Measurements from ENCODE around the gene TMEM229A.
"Not testable (repeated sequence)": the region's sequence is repeated elsewhere in the genome, so short reads cannot be mapped to it uniquely, and the experiment has no call there.

TMEM229A gene

GRCh38 chr7:124033095-124033806 is 384 bp upstream of the TMEM229A start:
- DNase-seq (ENCODE audit: low spot score), result peak; percentile 57

GRCh38 chr7:124031919-124032318 is 948 bp downstream of the TMEM229A start:
- DNase-seq (ENCODE audit: low spot score), result peak; percentile 46

GRCh38 chr7:124031406-124031805 is 1.5 kb downstream of the TMEM229A start:
- DNase-seq (ENCODE audit: low spot score), result no peak

- DNase-seq (ENCODE audit: low spot score), result no peak
Observed at GRCh38 chr7:124030964-124031363, 1.9 kb downstream of the TMEM229A start.

GRCh38 chr7:124029396-124030188 is 3.3 kb downstream of the TMEM229A start:
- no peak for DNase-seq (ENCODE audit: low spot score)

GRCh38 chr7:124027236-124027635 is 5.6 kb downstream of the TMEM229A start:
- DNase-seq (ENCODE audit: low spot score), result no peak

- DNase-seq (ENCODE audit: low spot score), result not testable (repeated sequence)
Observed at GRCh38 chr7:124024329-124024728, 8.5 kb downstream of the TMEM229A start.

GRCh38 chr7:124022551-124022950 is 10.3 kb downstream of the TMEM229A start:
- DNase-seq (ENCODE audit: low spot score), result no peak

- no peak for DNase-seq (ENCODE audit: low spot score)
Observed at GRCh38 chr7:124020060-124020459, 12.8 kb downstream of the TMEM229A start.

GRCh38 chr7:124013306-124013705 is 19.6 kb downstream of the TMEM229A start:
- DNase-seq (ENCODE audit: low spot score), result no peak

- no peak for DNase-seq (ENCODE audit: low spot score)
Observed at GRCh38 chr7:124012864-124013263, 20.0 kb downstream of the TMEM229A start.

GRCh38 chr7:124009321-124009720 is 23.5 kb downstream of the TMEM229A start:
- DNase-seq (ENCODE audit: low spot score), result no peak

GRCh38 chr7:124008296-124008695 is 24.6 kb downstream of the TMEM229A start:
- DNase-seq (ENCODE audit: low spot score), result not testable (repeated sequence)

GRCh38 chr7:123999703-124000102 is 33.2 kb downstream of the TMEM229A start:
- no peak for DNase-seq (ENCODE audit: low spot score)

- DNase-seq (ENCODE audit: low spot score), result no peak
Observed at GRCh38 chr7:123998921-123999320, 33.9 kb downstream of the TMEM229A start.

GRCh38 chr7:123996327-123996625 is 36.6 kb downstream of the TMEM229A start:
- no peak for DNase-seq (ENCODE audit: low spot score)

GRCh38 chr7:123995617-123996326 is 37.1 kb downstream of the TMEM229A start:
- no peak for DNase-seq (ENCODE audit: low spot score)

GRCh38 chr7:123994449-123994848 is 38.4 kb downstream of the TMEM229A start:
- DNase-seq (ENCODE audit: low spot score), result no peak

- no peak for DNase-seq (ENCODE audit: low spot score)
Observed at GRCh38 chr7:123993996-123994395, 38.9 kb downstream of the TMEM229A start.

- DNase-seq (ENCODE audit: low spot score), result no peak
Observed at GRCh38 chr7:123992913-123993518, 39.9 kb downstream of the TMEM229A start.

- no peak for DNase-seq (ENCODE audit: low spot score)
Observed at GRCh38 chr7:123987445-123987844, 45.4 kb downstream of the TMEM229A start.
